HG02981 (cell line): ENCODE results near the gene DAZAP1.
"Not testable (repeated sequence)": the region's sequence is repeated elsewhere in the genome, so short reads cannot be mapped to it uniquely, and the experiment has no call there.

Experiments used
- ATAC-seq: cut with Tn5 transposase; IDR thresholded peaks from one replicate; pipeline ENCODE4 v1.9.1; 2021; ENCODE audit warnings: mild to moderate bottlenecking, moderate library complexity; ENCODE audit not compliant: unreplicated experiment

DAZAP1 gene

DNA sequence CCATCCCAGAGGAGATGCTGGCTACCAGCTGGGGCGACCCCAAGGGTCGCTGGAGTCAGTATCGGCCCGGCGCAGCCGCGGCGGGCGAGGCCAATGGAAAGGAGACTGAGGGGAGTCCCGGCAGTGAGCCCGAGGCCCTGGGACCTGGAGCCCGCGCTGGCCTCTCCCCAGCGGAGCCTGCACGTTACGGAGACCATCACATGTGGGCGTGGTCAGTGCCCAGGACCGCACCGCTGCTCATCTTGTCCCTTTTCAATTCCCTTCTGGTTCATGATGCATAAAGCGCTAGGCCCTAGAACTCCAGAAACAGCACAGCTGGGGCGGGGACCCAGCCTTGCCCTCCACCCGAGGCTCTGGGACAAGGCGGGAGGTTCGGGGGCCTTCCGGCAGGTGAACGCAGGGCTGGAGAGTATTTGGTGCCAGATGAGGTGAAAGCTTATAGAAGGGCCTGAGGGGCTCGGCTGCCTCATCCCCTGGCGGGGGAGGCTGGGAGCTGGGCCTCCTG, 63.7 kb downstream of the DAZAP1 start:
- ATAC-seq, result no peak

DNA sequence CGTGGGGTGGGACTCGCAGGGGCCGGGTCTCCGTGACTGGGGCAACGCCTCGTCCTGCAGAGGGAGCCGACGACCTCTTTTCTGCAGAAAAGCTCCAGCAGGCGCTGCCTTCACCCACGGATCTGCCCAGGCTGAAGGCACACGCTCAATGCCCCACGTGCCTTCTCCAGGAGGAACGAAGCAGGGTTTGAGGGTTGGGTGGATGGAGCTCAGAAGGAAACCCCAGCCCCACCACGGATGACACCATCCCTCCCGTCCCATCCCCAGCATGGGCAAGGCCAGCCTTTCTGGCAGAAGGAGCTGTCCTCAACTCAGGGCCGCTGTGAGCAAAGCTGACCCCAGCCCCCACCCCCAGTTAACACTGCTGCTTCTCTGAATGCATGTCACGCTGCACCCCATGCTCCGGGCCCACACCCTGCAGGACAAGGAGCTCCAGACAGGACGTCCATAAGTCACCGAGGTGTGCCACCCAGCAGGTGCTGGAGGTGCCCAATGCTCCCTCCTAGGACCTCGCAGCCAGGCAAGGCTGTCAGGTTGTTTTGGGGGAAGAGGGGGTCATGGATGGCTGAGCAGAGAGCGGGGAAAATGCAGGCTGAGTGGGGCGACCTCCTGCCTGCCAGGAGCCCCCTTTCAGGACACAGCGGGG, 64.3 kb downstream of the DAZAP1 start:
- ATAC-seq, result no peak

DNA sequence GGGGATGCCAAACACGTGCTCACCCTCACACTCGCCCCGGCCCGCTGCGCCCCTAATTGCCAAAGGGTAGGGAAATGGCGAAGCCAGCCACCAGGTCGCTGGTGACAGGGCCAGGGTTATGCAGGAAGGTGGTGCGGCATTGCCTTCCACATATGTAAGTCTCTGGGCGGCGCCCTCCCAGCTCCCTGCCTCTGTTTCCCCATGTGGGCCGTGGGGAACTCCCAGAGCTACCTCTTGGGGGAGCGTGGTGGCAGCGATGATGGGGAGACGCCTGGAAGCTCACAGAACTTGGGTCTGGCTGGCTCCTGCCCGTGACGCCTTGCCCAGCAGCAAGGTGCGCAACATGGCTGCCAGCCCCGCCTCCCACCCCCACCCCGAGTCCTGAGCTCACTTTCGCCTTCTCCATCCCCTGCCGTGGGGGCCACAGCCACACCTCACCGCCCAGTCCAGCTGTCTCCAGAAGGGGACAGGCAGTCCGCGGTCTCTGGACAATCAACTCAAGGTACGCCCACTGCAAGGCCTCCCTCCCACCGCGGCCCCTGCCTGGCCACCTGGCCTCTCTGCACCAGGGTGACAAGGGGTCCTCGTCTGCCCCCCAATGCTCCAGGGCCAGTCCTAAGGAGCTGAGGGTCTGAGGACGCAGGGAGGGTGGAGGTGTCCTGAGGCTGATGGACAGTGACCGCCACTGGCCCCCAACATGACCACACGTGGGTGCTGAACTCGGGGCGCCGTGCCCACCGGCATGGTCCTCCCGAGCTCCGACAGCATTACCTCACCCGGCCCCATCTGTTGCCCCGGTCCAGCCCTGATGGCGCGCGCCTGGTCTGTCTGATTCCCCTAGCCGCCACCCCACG, 65.1 kb downstream of the DAZAP1 start:
- ATAC-seq, result no peak

DNA sequence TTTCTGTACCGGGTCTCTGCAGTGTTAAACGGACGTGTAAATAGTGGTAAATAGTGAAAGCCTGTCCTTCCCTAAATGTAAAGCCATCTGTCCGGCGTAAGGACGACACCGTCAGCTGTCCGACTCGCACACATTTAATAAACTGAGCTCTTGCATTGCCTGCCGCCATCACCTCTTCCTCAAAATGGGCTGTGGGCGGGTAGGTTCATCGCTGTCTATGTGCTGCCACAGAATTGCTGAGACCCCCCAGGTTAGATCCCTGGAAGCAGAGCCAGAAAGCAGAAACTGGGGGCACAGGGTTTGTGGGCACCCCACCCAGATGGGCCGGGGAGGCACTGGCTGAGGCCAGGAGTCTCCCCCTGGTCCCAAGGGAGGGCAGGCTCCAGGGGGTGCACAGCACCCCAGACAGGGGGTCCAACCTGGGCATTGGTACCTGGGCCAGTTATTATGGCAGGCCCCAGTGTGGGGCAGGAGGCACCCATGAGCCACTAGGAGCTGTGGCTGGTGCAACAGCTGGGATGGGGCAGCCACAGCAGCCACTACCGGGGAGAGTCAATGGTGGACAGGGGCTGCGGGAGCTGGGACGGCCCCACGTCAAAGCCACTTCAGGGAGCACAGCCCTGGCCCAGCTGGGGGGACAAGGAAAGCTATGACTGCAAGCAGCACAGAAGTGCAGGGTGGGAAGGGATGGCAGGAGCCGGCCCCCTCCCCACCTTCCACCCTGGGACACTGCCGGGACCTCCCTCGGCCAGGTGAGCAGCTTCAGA, 65.9 kb downstream of the DAZAP1 start:
- no peak for ATAC-seq

DNA sequence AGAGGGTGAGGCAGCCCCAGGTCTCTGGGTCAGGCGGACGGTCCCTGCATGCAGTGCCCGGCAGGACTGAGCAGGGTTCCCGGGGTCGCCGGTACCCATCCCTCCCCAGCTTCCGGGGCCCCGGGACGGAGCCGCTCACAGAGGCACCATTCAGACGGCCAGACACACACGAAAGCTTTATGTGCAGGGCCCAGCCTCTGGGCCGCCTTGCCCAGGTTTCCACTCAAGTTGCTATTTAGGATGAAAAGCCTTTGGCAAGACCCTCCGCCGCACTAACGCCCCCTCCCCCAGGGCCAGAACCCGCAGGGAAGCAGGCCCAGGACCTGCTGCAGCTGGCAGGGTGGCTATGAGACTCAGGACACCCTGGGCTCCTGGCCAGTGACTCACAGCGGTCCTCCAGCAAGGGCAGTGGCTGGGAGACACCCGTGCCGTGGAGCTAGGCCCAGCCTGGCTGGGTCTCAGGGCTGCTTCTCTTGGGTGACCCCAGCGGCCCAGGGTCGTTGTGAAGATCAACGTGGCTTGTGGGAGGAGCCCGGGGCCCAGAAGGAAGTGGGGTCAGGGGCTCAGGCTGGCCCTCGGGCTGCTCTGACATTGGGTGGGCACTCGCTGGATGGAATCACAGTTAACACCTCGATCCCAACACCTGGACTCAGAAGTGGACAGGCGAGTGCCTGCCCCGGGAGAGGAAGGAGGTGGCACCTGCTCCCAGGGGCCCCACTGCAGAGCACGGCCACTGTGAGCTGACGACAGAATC, 66.8 kb downstream of the DAZAP1 start:
- no peak for ATAC-seq

DNA sequence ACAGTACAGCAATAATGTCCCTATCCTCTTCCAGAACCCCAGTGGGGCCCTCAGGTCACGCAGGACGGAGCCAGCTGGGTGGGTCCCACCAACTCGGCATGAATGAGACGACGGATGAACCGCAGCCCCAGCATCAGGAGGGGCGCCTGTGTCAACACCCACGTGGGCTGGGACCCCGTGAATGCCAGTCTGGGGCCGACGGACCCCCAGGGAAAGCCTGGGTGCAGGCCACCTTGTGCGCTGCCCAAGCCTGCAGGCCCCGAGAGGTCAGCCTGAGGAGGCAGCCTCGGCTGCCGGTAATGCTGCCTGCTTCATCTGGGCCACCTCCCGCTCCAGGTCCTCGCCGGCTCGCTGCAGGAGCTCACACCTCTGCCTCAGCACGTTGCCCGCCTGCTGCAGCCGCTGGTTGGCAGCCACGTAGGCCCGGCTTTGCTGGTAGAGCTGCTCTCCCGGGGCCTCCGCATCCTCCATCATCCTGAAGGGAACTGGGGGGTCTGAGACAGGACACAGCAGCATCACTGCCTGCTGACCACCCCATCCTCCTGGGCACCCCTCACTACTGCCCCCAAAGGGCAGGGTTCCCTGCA, 67.5 kb downstream of the DAZAP1 start:
- ATAC-seq, result no peak

DNA sequence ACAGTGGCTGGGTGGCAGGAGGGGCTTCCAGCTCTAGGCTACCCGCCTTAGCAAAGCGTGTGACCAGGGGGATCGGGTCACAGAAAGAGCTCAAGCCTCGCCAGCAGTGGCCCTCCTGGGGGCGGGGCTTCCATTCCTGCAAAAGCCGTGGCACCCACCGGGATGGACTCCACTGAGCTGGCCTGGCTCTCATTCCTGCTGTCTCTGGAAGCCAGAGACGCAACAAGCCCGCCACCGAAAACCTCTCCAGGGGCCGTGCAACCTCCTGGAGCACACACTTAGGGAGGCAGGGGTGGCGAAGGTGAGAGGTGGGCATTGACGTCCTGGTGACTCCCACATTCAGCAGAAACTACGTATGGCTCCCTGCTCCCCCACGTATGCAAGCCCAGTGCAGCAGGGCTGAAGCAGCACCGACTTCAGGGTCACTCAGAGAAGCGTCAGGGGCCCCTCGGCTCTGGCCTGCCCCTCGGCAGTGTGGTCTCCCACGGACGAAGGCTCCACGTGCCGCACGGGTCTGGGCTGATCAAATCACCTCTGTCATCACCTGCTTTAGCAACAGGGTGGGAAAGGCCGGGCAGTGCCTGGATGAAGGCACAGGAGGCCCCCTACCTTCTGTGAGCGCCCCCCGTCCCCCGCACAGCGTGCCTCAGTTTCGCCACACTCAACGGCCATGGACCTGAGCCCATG, 68.5 kb downstream of the DAZAP1 start:
- no peak for ATAC-seq

DNA sequence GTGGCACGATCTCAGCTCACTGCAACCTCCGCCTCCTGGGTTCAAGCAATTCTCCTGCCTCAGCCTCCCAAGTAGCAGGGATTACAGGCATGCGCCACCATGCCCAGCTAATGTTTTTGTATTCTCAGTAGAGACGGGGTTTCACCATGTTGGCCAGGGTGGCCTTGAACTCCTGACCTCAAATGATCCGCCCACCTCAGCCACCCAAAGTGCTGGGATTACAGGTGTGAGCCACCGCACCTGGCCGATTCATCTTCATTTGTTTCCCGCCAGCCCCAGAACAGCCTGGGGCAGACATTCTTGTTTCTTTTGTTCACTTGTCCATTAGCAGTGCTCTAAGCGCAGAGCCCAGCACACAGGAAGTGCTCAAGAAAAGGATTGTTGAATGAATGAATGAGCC, 69.7 kb downstream of the DAZAP1 start:
- not testable (repeated sequence) for ATAC-seq

DNA sequence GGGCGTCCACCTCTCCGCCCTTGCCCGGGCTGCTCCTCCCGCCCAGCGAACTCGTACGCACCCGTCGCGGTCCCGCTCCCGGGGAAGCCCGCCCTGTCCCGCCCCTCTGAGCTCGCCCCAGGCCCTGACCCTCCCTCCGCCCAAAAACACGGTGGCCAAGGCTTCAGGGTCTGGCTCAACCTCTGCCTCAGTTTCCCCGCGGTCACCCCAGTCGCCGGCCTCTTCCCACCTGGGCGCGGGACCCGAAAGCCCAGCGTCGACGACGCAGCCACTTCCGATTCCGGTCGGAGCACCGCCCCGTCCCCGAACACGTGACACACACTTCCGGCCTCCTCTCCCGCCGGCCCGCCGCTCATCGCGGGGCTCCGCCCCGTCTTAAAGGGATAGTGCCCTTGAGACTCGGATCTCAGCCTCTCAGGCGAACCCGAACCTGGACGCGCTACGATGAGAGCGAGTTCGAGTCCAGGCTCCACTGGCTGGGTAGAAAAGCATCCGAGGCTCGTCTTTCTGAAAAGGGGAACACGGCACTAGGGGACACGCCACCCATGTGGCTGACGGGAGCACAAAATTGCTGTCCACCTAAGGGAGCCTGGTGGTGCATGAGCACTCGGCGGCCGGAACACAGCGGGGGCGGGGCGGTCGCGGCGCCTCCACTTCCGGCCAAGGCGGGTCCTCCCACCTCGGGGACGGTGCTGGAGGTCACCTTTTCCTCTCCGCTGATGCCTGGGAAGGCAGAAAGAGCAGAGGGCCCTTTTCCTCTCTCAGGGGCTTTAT, 71.7 kb downstream of the DAZAP1 start, which contains the start of gene C19orf25:
Gene C19orf25 (minus strand): TSS at position 282 of the 774 bp plus-strand sequence. CDS start 312 bp downstream, outside the sequence.
- ATAC-seq, result peak; percentile 87

DNA sequence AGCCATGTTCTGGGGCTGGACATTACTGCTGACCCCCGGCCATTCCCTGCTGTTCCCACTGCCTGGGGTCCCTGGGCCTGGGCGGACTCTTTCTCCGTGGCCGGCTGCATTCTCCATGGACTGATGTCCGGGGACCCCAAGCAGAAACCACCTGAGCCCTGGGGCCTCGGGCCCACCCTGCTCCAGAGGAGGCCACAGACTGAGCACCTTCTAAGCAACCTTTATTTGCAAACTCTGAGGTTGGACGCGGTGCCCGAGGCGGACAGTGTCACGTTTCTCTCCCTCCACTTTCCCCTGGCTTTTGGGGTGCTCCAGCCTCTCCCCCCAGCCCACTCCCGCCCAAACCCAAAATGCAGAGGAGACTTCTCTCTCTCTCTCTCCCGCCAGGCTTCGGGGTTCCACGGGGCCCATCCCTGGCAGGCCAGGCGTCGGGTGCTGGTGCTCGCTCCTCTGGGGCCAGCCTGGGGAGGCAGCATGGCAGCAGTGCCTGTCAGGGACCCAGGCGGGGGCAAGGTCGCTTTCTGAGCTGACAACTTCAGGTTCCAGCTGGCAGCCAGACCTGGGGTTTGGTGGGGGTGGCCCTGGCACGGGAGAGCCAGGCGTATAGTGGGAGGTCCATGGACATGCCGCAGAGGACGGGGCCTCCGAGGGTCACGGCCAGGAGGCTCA, 74.0 kb downstream of the DAZAP1 start:
- no peak for ATAC-seq

DNA sequence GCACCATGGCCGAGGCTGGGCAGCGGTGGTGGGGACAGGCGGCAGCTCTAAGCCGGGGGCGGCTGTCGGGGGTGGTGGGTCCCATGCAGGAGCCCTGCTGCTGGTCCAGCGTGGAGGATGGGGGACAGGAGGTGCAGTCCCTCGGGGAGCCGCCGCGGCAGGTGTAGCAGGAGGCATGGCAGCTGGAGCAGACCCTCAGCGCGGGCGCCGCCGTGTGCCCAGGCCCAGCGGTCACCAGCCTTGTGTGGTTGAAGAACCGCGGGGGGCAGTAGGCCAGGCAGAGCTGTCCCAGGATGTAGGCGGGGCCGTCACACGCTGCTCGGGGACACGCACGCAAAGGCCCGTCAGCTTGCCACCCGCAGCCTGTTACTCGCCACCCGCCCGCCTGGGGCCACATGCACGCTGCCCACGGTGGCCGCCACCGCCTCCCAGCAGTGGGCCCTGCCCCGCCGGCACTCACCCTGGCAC, 74.5 kb downstream of the DAZAP1 start:
- ATAC-seq, result no peak

DNA sequence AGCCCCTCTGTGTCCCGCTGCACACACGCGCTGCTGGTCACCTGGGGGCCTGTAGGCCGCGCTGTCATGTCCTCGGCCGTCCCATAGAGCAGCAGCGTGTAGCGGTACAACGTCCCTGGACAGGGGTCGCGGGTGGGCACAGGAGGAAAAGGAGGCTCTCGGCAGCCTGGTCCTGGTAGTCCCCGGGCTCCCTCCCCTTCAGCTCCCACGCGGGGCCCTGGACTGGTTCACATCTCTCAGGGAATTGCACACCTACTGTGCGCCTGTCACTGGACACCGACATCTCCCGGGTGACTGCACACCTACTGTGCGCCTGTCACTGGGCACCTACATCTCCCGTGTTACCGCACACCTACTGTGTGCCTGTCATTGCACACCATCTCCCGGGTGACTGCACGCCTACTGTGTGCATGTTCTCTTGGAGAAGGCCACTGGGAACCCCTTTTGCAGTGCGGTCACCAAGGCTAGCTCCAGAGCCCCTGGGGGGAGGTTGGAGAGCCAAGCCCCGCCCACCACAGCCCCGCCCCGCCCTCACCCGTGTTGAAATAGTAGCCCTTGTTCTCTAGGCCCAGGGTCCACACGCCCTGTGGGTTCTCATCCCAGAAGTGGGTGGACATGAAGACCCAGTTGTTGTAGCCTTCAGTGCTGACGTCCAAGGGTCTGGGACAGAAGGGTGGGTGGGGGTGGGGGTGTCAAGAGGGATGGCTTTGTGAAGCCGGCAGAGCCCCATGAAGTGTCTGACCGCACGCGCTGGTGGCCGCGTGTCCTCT, 75.2 kb downstream of the DAZAP1 start:
- ATAC-seq, result no peak

DNA sequence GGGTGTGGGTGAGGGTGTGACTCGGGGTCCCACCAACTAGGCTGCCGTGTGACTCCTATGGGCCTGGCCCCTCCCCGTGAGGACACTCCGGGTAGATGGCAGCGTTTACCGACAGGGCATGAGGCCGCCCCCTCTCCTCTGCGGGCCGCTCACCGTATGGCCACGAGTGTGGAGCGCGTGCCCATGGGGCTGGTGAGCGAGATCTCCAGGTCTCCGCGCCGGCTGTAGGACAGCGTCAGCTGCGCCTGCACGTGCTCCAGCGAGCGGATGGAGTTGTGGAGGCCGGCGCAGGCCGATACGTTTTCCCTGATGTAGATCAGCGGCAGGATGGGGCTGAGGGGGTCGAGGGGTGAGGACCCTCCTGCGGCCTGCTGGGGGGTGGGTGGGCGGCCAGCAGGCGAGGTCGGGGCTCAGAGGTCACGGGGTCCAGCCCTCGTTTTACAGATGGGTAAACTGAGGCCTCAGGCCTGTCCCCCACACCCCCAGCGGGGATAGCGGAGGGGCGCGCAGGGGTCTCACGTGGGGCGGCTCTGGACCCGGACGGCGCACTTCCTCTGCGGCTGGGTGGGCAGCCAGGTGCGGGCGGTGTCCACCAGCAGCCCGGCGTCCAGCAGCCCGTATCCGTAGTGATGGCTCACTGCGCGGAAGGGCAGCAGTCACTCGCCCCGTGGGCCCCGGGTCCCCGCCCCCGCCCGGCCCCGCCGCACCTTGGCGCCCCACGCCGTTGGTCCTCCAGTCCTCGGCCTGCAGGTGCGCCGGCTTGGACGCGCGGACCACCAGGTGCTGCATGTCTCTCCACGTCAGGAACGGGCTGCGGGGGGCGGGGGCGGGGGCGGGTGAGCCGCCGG, 76.0 kb downstream of the DAZAP1 start:
- no peak for ATAC-seq

DNA sequence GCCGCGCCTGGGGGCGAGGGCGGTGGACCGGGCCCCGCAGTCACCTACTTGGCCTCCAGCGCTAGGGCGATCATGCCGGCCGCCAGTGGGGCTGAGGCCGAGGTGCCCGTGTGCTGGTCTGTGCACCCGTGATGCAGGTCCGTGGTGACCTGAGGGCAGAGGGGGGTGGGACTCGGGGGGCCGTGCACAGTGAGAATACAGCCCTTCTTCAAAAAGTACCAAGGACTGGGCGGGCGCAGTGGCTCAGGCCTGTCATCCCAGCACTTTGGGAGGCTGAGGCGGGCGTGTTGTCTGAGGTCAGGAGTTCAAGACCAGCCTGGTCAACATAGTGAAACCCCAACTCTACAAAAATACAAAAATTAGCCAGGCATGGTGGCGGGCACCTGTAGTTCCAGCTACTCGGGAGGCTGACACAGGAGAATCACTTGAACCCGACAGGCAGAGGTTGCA, 76.6 kb downstream of the DAZAP1 start:
- no peak for ATAC-seq
